ENCODE measurements around the gene HAT1. TPM values are rescaled to one million over a fixed set of nuclear protein-coding genes. Genes with fewer than 3 reads are reported as not detected.

HAT1 gene
- total RNA-seq, 4 donors from 2014 or later = 18.8 to 32.7 (median 25.3) TPM

- Histone ChIP-seq H3K27me3 (no peaks in the 10 kb centered on the region), H3K9me3 (no peaks in the 10 kb centered on the region), H3K27ac (peak overlapping the region in 1 of 4 donors; percentile 80), H3K4me1 (peaks cover 0 to 21% (median 2%) of the 10 kb centered on the region in 4 donors), H3K36me3 (peaks cover 0 to 9% (median 0%) of the 10 kb centered on the region in 3 donors), H3K4me3 (peak overlapping the region; percentile 61 to 81 (median 76))
- TF ChIP-seq EP300 (IDR thresholded peaks at IDR 0.05) = no peak
- TF ChIP-seq POLR2A (IDR thresholded peaks at IDR 0.05) = no peak
- TF ChIP-seq CTCF (IDR thresholded peaks at IDR 0.05) = no peak
- DNase-seq (ENCODE audit: low spot score in 2 of 2) = no peak
- WGBS, 2 donors = 24 to 29% methylated on average over 4 of the region's 4 CpGs
Measured at GRCh38 chr2:171999161-171999560, 76.9 kb downstream of the HAT1 start.

GRCh38 chr2:171999604-172000469 is 77.6 kb downstream of the HAT1 start, which contains the start of gene METAP1D:
TSS of gene METAP1D (plus strand) at chr2:171999953. CDS start at chr2:171999970, 17 bp downstream.
- H3K27ac ChIP-seq = peak within 1 kb of the TSS in 3 of 4 donors; percentile 36 to 80 (median 55)
- peak; percentile 54 to 62 for DNase-seq (ENCODE audit: low spot score in 2 of 2)
- TF ChIP-seq CTCF (IDR thresholded peaks at IDR 0.05) = no peak
- TF ChIP-seq POLR2A (IDR thresholded peaks at IDR 0.05) = peak; percentile 23 to 49
- peak in 1 of 2 donors; percentile 68 for TF ChIP-seq EP300 (IDR thresholded peaks at IDR 0.05)
- peaks cover 0 to 9% (median 0%) of the 10 kb centered on the region in 3 donors for H3K36me3 ChIP-seq
- peaks cover 0 to 21% (median 2%) of the 10 kb centered on the region in 4 donors for H3K4me1 ChIP-seq
- peak within 1 kb of the TSS; percentile 61 to 81 (median 76) for H3K4me3 ChIP-seq
- H3K27me3 ChIP-seq = no peaks in the 10 kb centered on the region
- H3K9me3 ChIP-seq = no peaks in the 10 kb centered on the region
- WGBS, 2 donors = 0% methylated on average over 39 to 60 of the region's 73 CpGs

- peak overlapping the region in 1 of 4 donors; percentile 72 for H3K4me3 ChIP-seq
- 72 to 74% methylated on average over 13 of the region's 13 CpGs for WGBS, 2 donors
- TF ChIP-seq POLR2A (IDR thresholded peaks at IDR 0.05) (no peak), EP300 (IDR thresholded peaks at IDR 0.05) (no peak), CTCF (IDR thresholded peaks at IDR 0.05) (no peak)
Measured at GRCh38 chr2:172000696-172001361, 78.6 kb downstream of the HAT1 start.

GRCh38 chr2:172007372-172007771 is 85.1 kb downstream of the HAT1 start:
- whole genome bisulfite sequencing, 2 donors = 100% methylated on average over 1 of the region's 1 CpG
- Histone ChIP-seq H3K27me3 (no peaks in the 10 kb centered on the region), H3K27ac (no peak overlapping the region), H3K4me1 (no peaks in the 10 kb centered on the region), H3K9me3 (no peaks in the 10 kb centered on the region), H3K36me3 (peaks cover 0 to 20% (median 0%) of the 10 kb centered on the region in 3 donors), H3K4me3 (no peak overlapping the region)
- no peak for TF ChIP-seq POLR2A (IDR thresholded peaks at IDR 0.05)
- no peak for TF ChIP-seq CTCF (IDR thresholded peaks at IDR 0.05)
- TF ChIP-seq EP300 (IDR thresholded peaks at IDR 0.05) = no peak
- no peak for DNase-seq (ENCODE audit: low spot score in 2 of 2)

More at GRCh38 chr2:172000696-172001361, 78.6 kb downstream of the HAT1 start:
- DNase-seq (ENCODE audit: low spot score in 2 of 2) = no peak
- no peaks in the 10 kb centered on the region for H3K27me3 ChIP-seq
- H3K27ac ChIP-seq = no peak overlapping the region
- H3K36me3 ChIP-seq = peaks cover 0 to 9% (median 0%) of the 10 kb centered on the region in 3 donors
- H3K9me3 ChIP-seq = no peaks in the 10 kb centered on the region
- H3K4me1 ChIP-seq = peaks cover 0 to 21% (median 2%) of the 10 kb centered on the region in 4 donors
